Left ventricle myocardium superior (tissue), 1 donor: ENCODE data around the gene ITIH4. TPM values are rescaled to one million over a fixed set of nuclear protein-coding genes. Genes with fewer than 3 reads are reported as not detected.

Experiments
- ATAC-seq: fragments of 200-7000 bp; cut with Tn5 transposase; one replicate; pipeline ENCODE4 v1.9.1; 2020; ENCODE audit warnings: mild to moderate bottlenecking, moderate library complexity
- DNase-seq: peaks from one replicate; pipeline ENCODE4 v3.0.0-alpha.2; 2020
- intact Hi-C: fragments of 100-400 bp; cut with micrococcal nuclease; formaldehyde crosslinking; loops from one replicate; pipeline ENCODE4 v1.11.0; 2022
- total RNA-seq: library from RNA; stranded (reverse); fragmentation: NEBNext Ultra II Directional; extraction: Animal tissue kit (Norgen Biotek cat#: 25700); gene quantifications from one replicate; pipeline ENCODE4 v1.2.1, GENCODE V29; 2021
- donor health status: DM: no; HTN: yes; CAD: no; lungs with severe emphysema.

ITIH4 gene
- total RNA-seq, 1 donor from 2014 or later: 4.1 TPM

- no peak for DNase-seq
- intact Hi-C loops: no loop called here
- ATAC-seq: no peak
These were observed 20.7 kb downstream of the ITIH4 start for GRCh38 chr3:52809662-52810377.

GRCh38 chr3:52809149-52809548 lies 21.3 kb downstream of the ITIH4 start:
- intact Hi-C loops: no loop called here
- ATAC-seq: no peak
- DNase-seq: no peak

- DNase-seq: no peak
- no peak for ATAC-seq
- intact Hi-C loops: no loop called here
These were observed 25.0 kb downstream of the ITIH4 start for GRCh38 chr3:52805270-52806039.

GRCh38 chr3:52801839-52802238 lies 28.6 kb downstream of the ITIH4 start:
- ATAC-seq (no peak), DNase-seq (no peak)
- intact Hi-C loops: no loop called here

GRCh38 chr3:52800079-52800478 lies 30.4 kb downstream of the ITIH4 start:
- DNase-seq (no peak), ATAC-seq (no peak)
- intact Hi-C loops: no loop called here

GRCh38 chr3:52798978-52799476 lies 31.4 kb downstream of the ITIH4 start:
- DNase-seq (no peak), ATAC-seq (no peak)
- intact Hi-C loops: no loop called here

GRCh38 chr3:52798376-52798977 lies 32.0 kb downstream of the ITIH4 start:
- ATAC-seq (no peak), DNase-seq (no peak)
- intact Hi-C loops: no loop called here

GRCh38 chr3:52796411-52796810 lies 34.1 kb downstream of the ITIH4 start:
- DNase-seq (no peak), ATAC-seq (no peak)
- intact Hi-C loops: no loop called here

- DNase-seq: no peak
- no peak for ATAC-seq
- intact Hi-C loops: no loop called here
These were observed 35.1 kb downstream of the ITIH4 start for GRCh38 chr3:52795298-52795900.

GRCh38 chr3:52794612-52795099 lies 35.8 kb downstream of the ITIH4 start, which contains the start of gene ITIH3:
Gene ITIH3, plus strand, starts transcription at chr3:52794796. Its CDS starts 8 bp downstream, at chr3:52794804.
- no peak for ATAC-seq
- DNase-seq: no peak
- intact Hi-C loops: no loop called here

GRCh38 chr3:52793702-52794611 lies 36.5 kb downstream of the ITIH4 start:
- no peak for ATAC-seq
- intact Hi-C loops: no loop called here
- DNase-seq: no peak

- ATAC-seq (no peak), DNase-seq (no peak)
- intact Hi-C loops: no loop called here
These were observed 37.3 kb downstream of the ITIH4 start for GRCh38 chr3:52792961-52793695.

- intact Hi-C loops: no loop called here
- DNase-seq (no peak), ATAC-seq (no peak)
These were observed 38.1 kb downstream of the ITIH4 start for GRCh38 chr3:52792413-52792812.

- no peak for DNase-seq
- ATAC-seq: no peak
- intact Hi-C loops: no loop called here
These were observed 38.5 kb downstream of the ITIH4 start for GRCh38 chr3:52791928-52792327.

- intact Hi-C loops: no loop called here
These were observed 39.1 kb downstream of the ITIH4 start for GRCh38 chr3:52791366-52791765.

GRCh38 chr3:52790741-52791140 lies 39.7 kb downstream of the ITIH4 start:
- no peak for DNase-seq
- intact Hi-C loops: no loop called here

More at GRCh38 chr3:52791366-52791765, 39.1 kb downstream of the ITIH4 start:
- DNase-seq: no peak
- no peak for ATAC-seq

GRCh38 chr3:52790337-52790736 lies 40.1 kb downstream of the ITIH4 start:
- intact Hi-C loops: no loop called here
- DNase-seq: no peak

More at GRCh38 chr3:52790741-52791140, 39.7 kb downstream of the ITIH4 start:
- ATAC-seq: no peak

GRCh38 chr3:52789746-52790040 lies 40.8 kb downstream of the ITIH4 start:
- ATAC-seq (no peak), DNase-seq (no peak)
- intact Hi-C loops: no loop called here

More at GRCh38 chr3:52790337-52790736, 40.1 kb downstream of the ITIH4 start:
- no peak for ATAC-seq
